Endothelial cell of umbilical vein (primary cell): ENCODE measurements around the gene IFT74. TPM values are rescaled to one million over a fixed set of nuclear protein-coding genes. Genes with fewer than 3 reads are reported as not detected.

Experiments used
- BruUV-seq: library from RNA; stranded (reverse); fragments of 400-500 nt; replicated peaks from 2 replicates; lab custom pipeline; 2021; lab: Mats Ljungman, UMichigan
- CTCF ChIA-PET: fragments of 300-600, 350-600 bp; sonication (Branson Sonifier 250); formaldehyde crosslinking; loops from one replicate; lab custom pipeline; 2021; ENCODE audit warnings: antibody characterized with exemption, inconsistent platforms; lab: Charles Lee
- POLR2A ChIA-PET: fragments of 300-600, 350-600 bp; sonication (Branson Sonifier 250); formaldehyde crosslinking; loops from one replicate; lab custom pipeline; 2021; ENCODE audit warnings: antibody characterized with exemption, inconsistent platforms; lab: Charles Lee
- DNase-seq: peaks from one replicate; pipeline ENCODE4 v3.0.0-alpha.2; 2011; ENCODE audit warnings: low read depth, low spot score
- FAIRE-seq: peaks from 2 replicates; lab custom pipeline; 2011; peaks lifted over from hg19 to GRCh38; lab: Jason Lieb, UNC
- H2AFZ ChIP-seq: 2 replicates; pipeline ENCODE4 v1.6.0; 2012; ENCODE audit warnings: low read depth, low read length, control low read depth, inconsistent platforms
- H3K27ac ChIP-seq: 2 replicates; pipeline ENCODE4 v1.5.1; 2011; ENCODE audit warnings: low read depth, mild to moderate bottlenecking, control low read depth, low read length, moderate library complexity; ENCODE audit not compliant: insufficient read depth
- H3K27me3 ChIP-seq, 2 experiments: 2 replicates each; pipeline versions ENCODE4 v1.6.0 to v1.6.1; 2011; ENCODE audit warnings: low read length in 2 of 2, mixed read lengths in 1 of 2; ENCODE audit not compliant: control insufficient read depth in 2 of 2, insufficient read depth in 2 of 2
- H3K36me3 ChIP-seq, 2 experiments: 2 replicates in 1 of 2; 3 replicates in 1 of 2; pipeline ENCODE4 v1.5.1; 2011; ENCODE audit warnings: low read length in 2 of 2, mild to moderate bottlenecking in 1 of 2, moderate library complexity in 1 of 2; ENCODE audit not compliant: control insufficient read depth in 2 of 2, insufficient read depth in 2 of 2; ENCODE audit errors: extremely low read depth in 1 of 2
- H3K4me1 ChIP-seq: 3 replicates; pipeline ENCODE4 v1.5.1; 2011; ENCODE audit warnings: mild to moderate bottlenecking, low read length; ENCODE audit not compliant: control insufficient read depth, insufficient read depth; ENCODE audit errors: extremely low read depth
- H3K4me2 ChIP-seq: 2 replicates; pipeline ENCODE4 v1.6.1; 2011; ENCODE audit warnings: low read length, control low read depth, mixed read lengths; ENCODE audit not compliant: insufficient read depth
- H3K4me3 ChIP-seq, 3 experiments: fragments of 200-600 bp in 1 of 3; sonication (generic), shearing (Covaris generic) in 1 of 3; replicated peaks in 1 of 3; 2 replicates each; pipeline ENCODE4 v1.5.1; 2011 to 2016; ENCODE audit warnings: control low read depth in 3 of 3, low read length in 3 of 3, mild to moderate bottlenecking in 2 of 3, inconsistent platforms in 1 of 3, low read depth in 1 of 3, moderate library complexity in 1 of 3; ENCODE audit not compliant: insufficient read depth in 1 of 3
- H3K79me2 ChIP-seq: 2 replicates; pipeline ENCODE4 v1.6.0; 2012; ENCODE audit warnings: low read length, inconsistent platforms; ENCODE audit not compliant: control insufficient read depth, insufficient read depth
- H3K9ac ChIP-seq: replicated peaks from 2 replicates; pipeline ENCODE3; 2011; ENCODE audit warnings: low read length, control low read depth; ENCODE audit not compliant: insufficient read depth; ENCODE audit errors: extremely low read depth
- H3K9me1 ChIP-seq: replicated peaks from 3 replicates; pipeline ENCODE4 v1.6.0; 2011; ENCODE audit warnings: mild to moderate bottlenecking, low read length; ENCODE audit not compliant: control insufficient read depth, insufficient read depth; ENCODE audit errors: extremely low read depth
- H3K9me3 ChIP-seq: replicated peaks from 2 replicates; pipeline ENCODE4 v1.5.1; 2012; ENCODE audit warnings: low read length, inconsistent platforms; ENCODE audit not compliant: control insufficient read depth, insufficient read depth
- H4K20me1 ChIP-seq: replicated peaks from 2 replicates; pipeline ENCODE3; 2011; ENCODE audit warnings: mild to moderate bottlenecking, low read length; ENCODE audit not compliant: control insufficient read depth, insufficient read depth; ENCODE audit errors: extremely low read depth
- CTCF ChIP-seq, 2 donors: IDR thresholded peaks; 1 replicate in 1 of 2; 2 replicates in 1 of 2; pipeline ENCODE4 v1.5.1; 2011; ENCODE audit warnings: low read length in 2 of 2, mild to moderate bottlenecking in 2 of 2, moderate library complexity in 2 of 2, control low read depth in 1 of 2, inconsistent platforms in 1 of 2, low read depth in 1 of 2; ENCODE audit not compliant: insufficient read depth in 1 of 2; ENCODE audit errors: extremely low read depth in 1 of 2
- EZH2 ChIP-seq: IDR thresholded peaks from 2 replicates; pipeline ENCODE4 v1.6.1; 2012; ENCODE audit warnings: borderline replicate concordance, low read depth, mild to moderate bottlenecking, moderate library complexity, low read length, inconsistent platforms; ENCODE audit not compliant: severe bottlenecking
- FOS ChIP-seq: IDR thresholded peaks from 2 replicates; pipeline ENCODE4 v1.6.1; 2011; ENCODE audit warnings: mild to moderate bottlenecking, low read length, moderate library complexity, borderline replicate concordance; ENCODE audit not compliant: insufficient read depth
- GATA2 ChIP-seq: IDR thresholded peaks from 2 replicates; pipeline ENCODE4 v1.7.0; 2011; ENCODE audit warnings: low read depth, mild to moderate bottlenecking, moderate library complexity, mixed read lengths, low read length; ENCODE audit not compliant: insufficient read length, insufficient read depth
- JUN ChIP-seq: IDR thresholded peaks from 2 replicates; pipeline ENCODE4 v1.6.1; 2011; ENCODE audit warnings: borderline replicate concordance, low read depth; ENCODE audit not compliant: insufficient read length, insufficient read depth
- MYC ChIP-seq: IDR thresholded peaks from one replicate; pipeline ENCODE4 v1.6.1; 2011; ENCODE audit warnings: mild to moderate bottlenecking, low read depth, low read length
- POLR2A ChIP-seq: IDR thresholded peaks from 2 replicates; pipeline ENCODE4 v1.6.1; 2012; ENCODE audit warnings: low read depth, mild to moderate bottlenecking, control low read depth, low read length
- POLR2AphosphoS5 ChIP-seq: IDR thresholded peaks from 2 replicates; pipeline ENCODE4 v1.6.1; 2012; ENCODE audit warnings: low read depth, mild to moderate bottlenecking, control low read depth, low read length, moderate library complexity; ENCODE audit not compliant: insufficient read depth
- dilution Hi-C: fragments of 300-500 bp; cut with MboI; formaldehyde crosslinking; loops from one replicate; pipeline ENCODE4 v1.15.0; 2019; ENCODE audit warnings: low sequenced_read_pairs; ENCODE audit not compliant: extremely low pct_ligation_motif_present
- intact Hi-C: fragments of 100-400 bp; cut with micrococcal nuclease; formaldehyde crosslinking; loops from one replicate; pipeline ENCODE4 v1.10.0; 2022
- polyA plus RNA-seq, 4 experiments: library from polyadenylated mRNA; depleted of rRNA in 3 of 4; stranded (reverse) in 3 of 4; unstranded in 1 of 4; fragments of >200 nt; gene quantifications; 2 replicates each; pipeline versions ENCODE4 v1.2.1 to v1.2.3, GENCODE V29; 2011 to 2012; ENCODE audit warnings: missing spikeins in 1 of 4
- total RNA-seq: library from RNA; stranded (reverse); gene quantifications from 2 replicates; pipeline ENCODE4 v1.2.3, GENCODE V29; 2021
- TF ChIP-seq, protein P1 (sequence below): IDR thresholded peaks from 2 replicates; pipeline ENCODE4 v1.6.1; 2011; ENCODE audit not compliant: insufficient read depth, insufficient read length

The IFT74 gene
- total and polyA plus RNA-seq, 2 donors (not counting 3 experiments of a cell fraction or from before 2014, with no cell fraction given): 3.4 to 10.8 TPM

DNA sequence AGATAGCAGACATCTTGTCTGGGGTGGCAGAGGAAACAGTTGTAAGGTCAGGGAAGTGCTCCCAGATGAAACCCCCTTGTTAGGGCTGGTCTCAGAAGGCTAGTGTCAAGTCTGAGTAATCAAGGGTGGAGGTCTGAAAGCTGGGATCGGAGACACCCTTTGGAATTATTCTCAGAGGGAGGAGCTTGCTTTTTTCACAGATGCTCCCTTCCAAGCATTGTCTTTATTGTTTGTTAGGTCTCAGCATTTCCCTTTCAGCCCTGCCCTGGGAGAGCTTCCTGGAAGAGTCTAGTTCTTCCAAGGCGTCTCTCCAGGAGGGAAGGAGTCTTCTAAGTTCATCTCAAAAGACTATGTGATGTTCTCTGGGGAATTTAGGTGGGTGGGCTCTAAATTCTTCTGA is 156.0 kb downstream of the IFT74 start:
- Histone ChIP-seq H3K27me3 (no peaks in the 10 kb centered on the region), H3K36me3 (no peaks in the 10 kb centered on the region), H3K79me2 (peaks cover 46% of the 10 kb centered on the region), H3K27ac (peak overlapping the region; percentile 80), H3K4me2 (no peak overlapping the region), H3K4me3 (no peak overlapping the region), H3K9ac (no peak overlapping the region), H3K9me3 (no peaks in the 10 kb centered on the region), H4K20me1 (no peaks in the 10 kb centered on the region), H3K4me1 (peaks cover 20% of the 10 kb centered on the region), H2AFZ (no peak overlapping the region), H3K9me1 (no peaks in the 10 kb centered on the region)
- BruUV-seq: no TSS peak
- TF ChIP-seq POLR2AphosphoS5 (no peak), MYC (no peak), GATA2 (no peak), POLR2A (no peak), FOS (no peak), JUN (no peak), CTCF (IDR thresholded peaks at IDR 0.05; ENCODE audit: extremely low read depth in 1 of 2, insufficient read depth in 1 of 2, low read depth in 1 of 2, low read length in 2 of 2) (no peak), EZH2 (no peak)
- TF ChIP-seq, protein P1, sequence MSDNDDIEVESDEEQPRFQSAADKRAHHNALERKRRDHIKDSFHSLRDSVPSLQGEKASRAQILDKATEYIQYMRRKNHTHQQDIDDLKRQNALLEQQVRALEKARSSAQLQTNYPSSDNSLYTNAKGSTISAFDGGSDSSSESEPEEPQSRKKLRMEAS: no peak
- no peak for FAIRE-seq
- DNase-seq: no peak
- ChIA-PET CTCF (interaction anchor here (1.1 to 2.5 kb wide), 6 partner anchors 13 to 164 kb away, joined by 3 to 6 read pairs (median 4); no protein-coding TSS in a partner anchor), POLR2A (interaction anchor here (0.7 to 1.8 kb wide), 2 partner anchors 43 to 156 kb away, joined by 4 to 6 read pairs; no protein-coding TSS in a partner anchor)
- intact Hi-C loops (no loop called here), dilution Hi-C loops (no loop called here)

Other genes starting within 250 kb of the IFT74 start
- 16.1 and 18.6 TPM in 2 replicates for gene CAAP1, start 63.6 kb upstream of the IFT74 start, total RNA-seq
- gene CAAP1, start 63.6 kb upstream of the IFT74 start, polyA plus RNA-seq: 5.1 and 5.3 TPM in 2 replicates
- 36.9 and 37.9 TPM in 2 replicates for gene PLAA, start 9.2 kb upstream of the IFT74 start, total RNA-seq
- gene PLAA, start 9.2 kb upstream of the IFT74 start, polyA plus RNA-seq: 12.2 and 15.6 TPM in 2 replicates
- not detected in 2 replicates for gene LRRC19, start 49.3 kb downstream of the IFT74 start, total RNA-seq
- not detected in 2 replicates for gene LRRC19, start 49.3 kb downstream of the IFT74 start, polyA plus RNA-seq
- 38.9 and 44.1 TPM in 2 replicates for gene TEK, start 152.8 kb downstream of the IFT74 start, total RNA-seq
- gene TEK, start 152.8 kb downstream of the IFT74 start, polyA plus RNA-seq: 20.4 and 26.9 TPM in 2 replicates